ENCODE results near the gene HSPA14. TPM values are rescaled to one million over a fixed set of nuclear protein-coding genes. Genes with fewer than 3 reads are reported as not detected.

Gene HSPA14
- total RNA-seq, 1 donor from 2014 or later = 26.3 TPM

- H3K4me3 ChIP-seq = peak overlapping the region; percentile 85 to 86
- intact Hi-C loops (cut with DNase I) = loop anchor here (2.0 to 5.0 kb wide), 4 partner anchors 102 to 302 kb away; partner anchors contain the start of gene RPP38
- no peak for TF ChIP-seq CTCF (IDR thresholded peaks at IDR 0.05)
- H3K4me1 ChIP-seq = peaks cover 0 to 7% of the 10 kb centered on the region in 2 donors
- no peak for DNase-seq (ENCODE audit: low spot score in 2 of 2)
- peaks cover 24 to 31% of the 10 kb centered on the region in 2 donors for H3K36me3 ChIP-seq
- H3K9me3 ChIP-seq = no peaks in the 10 kb centered on the region
- H3K27me3 ChIP-seq = no peaks in the 10 kb centered on the region
- H3K27ac ChIP-seq = peak overlapping the region; percentile 91 to 94
Observed at GRCh38 chr10:14839305-14839695, 1.2 kb downstream of the HSPA14 start.

- Histone ChIP-seq H3K4me1 (peaks cover 0 to 7% of the 10 kb centered on the region in 2 donors), H3K36me3 (peaks cover 24 to 33% of the 10 kb centered on the region in 2 donors), H3K9me3 (no peaks in the 10 kb centered on the region), H3K27me3 (no peaks in the 10 kb centered on the region), H3K4me3 (no peak overlapping the region), H3K27ac (no peak overlapping the region)
- no peak for TF ChIP-seq CTCF (IDR thresholded peaks at IDR 0.05)
- no peak for DNase-seq (ENCODE audit: low spot score in 2 of 2)
- intact Hi-C loops (cut with DNase I) = no loop called here
Observed at GRCh38 chr10:14840178-14840577, 2.1 kb downstream of the HSPA14 start.

- no peak overlapping the region for H3K27ac ChIP-seq
- no peaks in the 10 kb centered on the region for H3K27me3 ChIP-seq
- no peak for DNase-seq (ENCODE audit: low spot score in 2 of 2)
- TF ChIP-seq CTCF (IDR thresholded peaks at IDR 0.05) = no peak
- H3K9me3 ChIP-seq = no peaks in the 10 kb centered on the region
- intact Hi-C loops (cut with DNase I) = no loop called here
- no peaks in the 10 kb centered on the region for H3K4me1 ChIP-seq
- no peak overlapping the region for H3K4me3 ChIP-seq
- peaks cover 24 to 33% of the 10 kb centered on the region in 2 donors for H3K36me3 ChIP-seq
Observed at GRCh38 chr10:14843327-14843988, 5.4 kb downstream of the HSPA14 start.

- Histone ChIP-seq H3K4me3 (no peak overlapping the region), H3K4me1 (no peaks in the 10 kb centered on the region), H3K36me3 (peaks cover 24 to 38% of the 10 kb centered on the region in 2 donors), H3K27ac (no peak overlapping the region), H3K9me3 (no peaks in the 10 kb centered on the region), H3K27me3 (no peaks in the 10 kb centered on the region)
- intact Hi-C loops (cut with DNase I) = no loop called here
- TF ChIP-seq CTCF (IDR thresholded peaks at IDR 0.05) = no peak
- DNase-seq (ENCODE audit: low spot score in 2 of 2) = no peak
Observed at GRCh38 chr10:14844948-14845347, 6.8 kb downstream of the HSPA14 start.

GRCh38 chr10:14852236-14852635 is 14.1 kb downstream of the HSPA14 start:
- H3K27ac ChIP-seq = no peak overlapping the region
- peaks cover 9 to 15% of the 10 kb centered on the region in 2 donors for H3K36me3 ChIP-seq
- DNase-seq (ENCODE audit: low spot score in 2 of 2) = no peak
- no peak overlapping the region for H3K4me3 ChIP-seq
- no peaks in the 10 kb centered on the region for H3K4me1 ChIP-seq
- no peaks in the 10 kb centered on the region for H3K27me3 ChIP-seq
- no peaks in the 10 kb centered on the region for H3K9me3 ChIP-seq
- intact Hi-C loops (cut with DNase I) = no loop called here
- TF ChIP-seq CTCF (IDR thresholded peaks at IDR 0.05) = no peak

All from ascending aorta (tissue), 2 donors.